ENCODE data around the gene SPOUT1. TPM values are rescaled to one million over a fixed set of nuclear protein-coding genes. Genes with fewer than 3 reads are reported as not detected.

Gene SPOUT1
- polyA plus RNA-seq, 1 experiment, result 45.8 TPM

GRCh38 chr9:128821584-128822406 is 7.8 kb downstream of the SPOUT1 start:
- H3K36me3 ChIP-seq (ENCODE audit: control insufficient read depth, insufficient read depth, low read length), result peaks cover 25% of the 10 kb centered on the region
- POLR2A ChIA-PET, result no interaction called here
- no peak for TF ChIP-seq CTCF (IDR thresholded peaks at IDR 0.05; ENCODE audit: insufficient read depth, low read depth, low read length)

GRCh38 chr9:128820665-128821583 is 8.7 kb downstream of the SPOUT1 start:
- no peak overlapping the region for H3K4me3 ChIP-seq (ENCODE audit: low read depth, low read length)
- ChIA-PET POLR2A (no interaction called here), CTCF (interaction anchor here (2.0 kb wide), 1 partner anchor 24 kb away, joined by 6 read pairs; no protein-coding TSS in a partner anchor)
- no peak for TF ChIP-seq CTCF (IDR thresholded peaks at IDR 0.05; ENCODE audit: insufficient read depth, low read depth, low read length)
- no peaks in the 10 kb centered on the region for H3K27me3 ChIP-seq (ENCODE audit: control insufficient read depth, insufficient read depth, low read length)
- H3K36me3 ChIP-seq (ENCODE audit: control insufficient read depth, insufficient read depth, low read length), result peaks cover 18% of the 10 kb centered on the region
- DNase-seq (ENCODE audit: low read depth), result no peak

More at GRCh38 chr9:128821584-128822406, 7.8 kb downstream of the SPOUT1 start:
- no peak overlapping the region for H3K4me3 ChIP-seq (ENCODE audit: low read depth, low read length)
- H3K27me3 ChIP-seq (ENCODE audit: control insufficient read depth, insufficient read depth, low read length), result no peaks in the 10 kb centered on the region
- DNase-seq (ENCODE audit: low read depth), result no peak
- CTCF ChIA-PET, result no interaction called here

GRCh38 chr9:128819716-128820664 is 9.6 kb downstream of the SPOUT1 start:
- POLR2A ChIA-PET, result no interaction called here
- H3K27me3 ChIP-seq (ENCODE audit: control insufficient read depth, insufficient read depth, low read length), result no peaks in the 10 kb centered on the region
- no peak for TF ChIP-seq CTCF (IDR thresholded peaks at IDR 0.05; ENCODE audit: insufficient read depth, low read depth, low read length)
- CTCF ChIA-PET, result interaction anchor here (1.1 to 2.0 kb wide), 6 partner anchors 7 to 185 kb away, joined by 4 to 12 read pairs (median 6); no protein-coding TSS in a partner anchor
- H3K4me3 ChIP-seq (ENCODE audit: low read depth, low read length), result no peak overlapping the region
- DNase-seq (ENCODE audit: low read depth), result no peak
- peaks cover 17% of the 10 kb centered on the region; the same call in 1 of the 2 replicates for H3K36me3 ChIP-seq (ENCODE audit: control insufficient read depth, insufficient read depth, low read length)

- Histone ChIP-seq H3K27me3 (ENCODE audit: control insufficient read depth, insufficient read depth, low read length) (no peaks in the 10 kb centered on the region), H3K36me3 (ENCODE audit: control insufficient read depth, insufficient read depth, low read length) (peaks cover 12% of the 10 kb centered on the region; the same call in 1 of the 2 replicates), H3K4me3 (ENCODE audit: low read depth, low read length) (peak overlapping the region; percentile 67)
- no peak for DNase-seq (ENCODE audit: low read depth)
- ChIA-PET CTCF (interaction anchor here (0.5 to 2.1 kb wide), 23 partner anchors 8 to 184 kb away, joined by 3 to 14 read pairs (median 6); partner anchors contain the start of genes SPOUT1, ZDHHC12 and ZER1), POLR2A (interaction anchor here (1.2 kb wide), 1 partner anchor 11 kb away, joined by 6 read pairs; the partner anchor contains the start of gene SPOUT1)
- no peak for TF ChIP-seq CTCF (IDR thresholded peaks at IDR 0.05; ENCODE audit: insufficient read depth, low read depth, low read length)
Observed at GRCh38 chr9:128818839-128819715, 10.5 kb downstream of the SPOUT1 start.

Data from BJ (cell line).